GM23248 (cell line): Measurements from ENCODE around the gene BAHCC1. TPM values are rescaled to one million over a fixed set of nuclear protein-coding genes. Genes with fewer than 3 reads are reported as not detected.
A peak's percentile ranks its signal among the peaks of the same experiment; 100 is the strongest.

ENCODE experiments used
- DNase-seq: peaks from one replicate; pipeline ENCODE4 v3.0.0-alpha.2; 2015
- H2AFZ ChIP-seq: fragments of 200-600 bp; sonication (generic); 2 replicates; pipeline ENCODE4 v1.6.1; 2016; ENCODE audit warnings: antibody characterized with exemption
- H3F3A ChIP-seq: fragments of 200-600 bp; sonication (generic); 2 replicates; pipeline ENCODE4 v1.6.1; 2016; ENCODE audit warnings: mild to moderate bottlenecking, antibody characterized with exemption, mixed run types; ENCODE audit not compliant: insufficient read depth
- H3K27ac ChIP-seq: fragments of 200-600 bp; sonication (generic); 2 replicates; pipeline ENCODE4 v1.5.1; 2016; ENCODE audit warnings: mild to moderate bottlenecking
- H3K27me3 ChIP-seq: fragments of 200-600 bp; sonication (generic); replicated peaks from 2 replicates; pipeline ENCODE4 v1.6.1; 2016; ENCODE audit warnings: mild to moderate bottlenecking; ENCODE audit not compliant: insufficient read depth
- H3K36me3 ChIP-seq: fragments of 200-600 bp; sonication (generic); 2 replicates; pipeline ENCODE4 v1.6.1; 2016; ENCODE audit warnings: low read depth, mild to moderate bottlenecking
- H3K4me1 ChIP-seq: fragments of 200-600 bp; sonication (generic); 2 replicates; pipeline ENCODE4 v1.6.1; 2016; ENCODE audit warnings: mild to moderate bottlenecking; ENCODE audit not compliant: insufficient read depth
- H3K4me2 ChIP-seq: fragments of 200-600 bp; sonication (generic); one replicate; pipeline ENCODE4 v1.6.1; 2016; ENCODE audit warnings: mild to moderate bottlenecking; ENCODE audit not compliant: unreplicated experiment
- H3K4me3 ChIP-seq: fragments of 200-600 bp; sonication (generic); 2 replicates; pipeline ENCODE4 v1.5.1; 2016; ENCODE audit warnings: mild to moderate bottlenecking
- H3K79me2 ChIP-seq: fragments of 200-600 bp; sonication (generic); 2 replicates; pipeline ENCODE4 v1.6.1; 2016; ENCODE audit warnings: mild to moderate bottlenecking; ENCODE audit not compliant: insufficient read depth
- H3K9ac ChIP-seq: fragments of 200-600 bp; sonication (generic); 2 replicates; pipeline ENCODE4 v1.6.1; 2016; ENCODE audit warnings: mild to moderate bottlenecking
- H3K9me2 ChIP-seq: fragments of 200-600 bp; sonication (generic); 2 replicates; pipeline ENCODE4 v1.6.1; 2016; ENCODE audit warnings: mixed run types, mild to moderate bottlenecking, moderate library complexity; ENCODE audit not compliant: insufficient read depth
- H3K9me3 ChIP-seq: fragments of 200-600 bp; sonication (generic); one replicate; pipeline ENCODE4 v1.6.1; 2017; ENCODE audit warnings: low read depth
- H4K20me1 ChIP-seq: fragments of 200-600 bp; sonication (generic); 2 replicates; pipeline ENCODE4 v1.6.0; 2016; ENCODE audit not compliant: insufficient read depth
- EZH2 ChIP-seq: fragments of 200-600 bp; sonication (generic); IDR thresholded peaks from 2 replicates; pipeline ENCODE4 v1.6.1; 2018; ENCODE audit warnings: antibody characterized with exemption, mild to moderate bottlenecking; ENCODE audit not compliant: insufficient read depth, poor library complexity, severe bottlenecking
- EZH2phosphoT487 ChIP-seq: fragments of 200-600 bp; sonication (generic); IDR thresholded peaks from 2 replicates; pipeline ENCODE4 v1.6.1; 2018; ENCODE audit warnings: antibody characterized with exemption, moderate library complexity, mild to moderate bottlenecking, low read depth; ENCODE audit not compliant: insufficient read depth
- WGBS, 2 experiments: methylation state at CpG; one replicate each; pipeline ENCODE4 v1.1.6; 2015 to 2017; ENCODE audit warnings: low lambda C conversion rate in 2 of 2, low coverage in 1 of 2; ENCODE audit errors: missing lambda C conversion rate in 2 of 2; 5-methylcytosine and 5-hydroxymethylcytosine counted together
- in situ Hi-C: fragments of 300-500 bp; cut with MboI; formaldehyde crosslinking; loops from 2 replicates; pipeline ENCODE4 v1.15.0; 2020
- polyA plus RNA-seq: library from polyadenylated mRNA; unstranded; fragments of >200 nt; fragmentation: Nextera tagmentation; extraction: Ambion mirVana; gene quantifications from 2 replicates; pipeline ENCODE4 v1.2.1, GENCODE V29; 2016
- total RNA-seq: library from RNA; depleted of rRNA; stranded (reverse); fragments of >200 nt; shearing (Covaris generic); gene quantifications from 2 replicates; pipeline ENCODE4 v1.2.3, GENCODE V29; 2014

The BAHCC1 gene
- total and polyA plus RNA-seq, 2 experiments from 2014 or later: 1.3 to 3.0 TPM

- in situ Hi-C loops: no loop called here
- Histone ChIP-seq H2AFZ (no peak overlapping the region), H3K27ac (no peak overlapping the region), H3K4me1 (peaks cover 10% of the 10 kb centered on the region), H3K9me2 (no peaks in the 10 kb centered on the region), H3K36me3 (no peaks in the 10 kb centered on the region), H3K9ac (no peak overlapping the region), H3F3A (no peaks in the 10 kb centered on the region; the same call in 1 of the 2 replicates), H3K4me3 (no peak overlapping the region), H3K9me3 (no peaks in the 10 kb centered on the region), H4K20me1 (no peaks in the 10 kb centered on the region), H3K4me2 (no peak overlapping the region), H3K27me3 (no peaks in the 10 kb centered on the region), H3K79me2 (no peaks in the 10 kb centered on the region)
- 87 to 93% methylated on average over 24 of the region's 30 CpGs for WGBS, 2 experiments
- TF ChIP-seq EZH2phosphoT487: no peak
- TF ChIP-seq EZH2: no peak
- DNase-seq: no peak
These were observed 18.4 kb downstream of the BAHCC1 start for GRCh38 chr17:81413497-81414135.

- Histone ChIP-seq H3K4me3 (no peak overlapping the region), H3K27me3 (no peaks in the 10 kb centered on the region), H3K27ac (no peak overlapping the region), H4K20me1 (no peaks in the 10 kb centered on the region), H3K9me3 (no peaks in the 10 kb centered on the region), H3K9me2 (no peaks in the 10 kb centered on the region), H2AFZ (no peak overlapping the region), H3F3A (no peaks in the 10 kb centered on the region; the same call in 1 of the 2 replicates), H3K4me2 (no peak overlapping the region), H3K4me1 (peaks cover 16% of the 10 kb centered on the region), H3K9ac (no peak overlapping the region), H3K36me3 (no peaks in the 10 kb centered on the region), H3K79me2 (no peaks in the 10 kb centered on the region)
- DNase-seq: no peak
- TF ChIP-seq EZH2 (no peak), EZH2phosphoT487 (no peak)
- 93 to 94% methylated on average over 23 to 38 of the region's 41 CpGs for WGBS, 2 experiments
- in situ Hi-C loops: no loop called here
These were observed 19.7 kb downstream of the BAHCC1 start for GRCh38 chr17:81414756-81415516.

GRCh38 chr17:81415681-81416080 is 20.4 kb downstream of the BAHCC1 start:
- H3K4me1 ChIP-seq: peaks cover 24% of the 10 kb centered on the region
- H3F3A ChIP-seq: no peaks in the 10 kb centered on the region; the same call in 1 of the 2 replicates
- H4K20me1 ChIP-seq: no peaks in the 10 kb centered on the region
- 97 to 98% methylated on average over 15 of the region's 15 CpGs for WGBS, 2 experiments
- H3K36me3 ChIP-seq: no peaks in the 10 kb centered on the region
- H3K27me3 ChIP-seq: no peaks in the 10 kb centered on the region
- H3K9me2 ChIP-seq: no peaks in the 10 kb centered on the region
- no peak overlapping the region for H3K4me2 ChIP-seq
- in situ Hi-C loops: no loop called here
- H3K9ac ChIP-seq: no peak overlapping the region
- no peaks in the 10 kb centered on the region for H3K9me3 ChIP-seq
- no peak overlapping the region for H3K4me3 ChIP-seq
- H3K79me2 ChIP-seq: no peaks in the 10 kb centered on the region
- no peak overlapping the region for H3K27ac ChIP-seq
- TF ChIP-seq EZH2phosphoT487 (no peak), EZH2 (no peak)
- no peak for DNase-seq
- no peak overlapping the region for H2AFZ ChIP-seq

- no peaks in the 10 kb centered on the region; the same call in 1 of the 2 replicates for H3F3A ChIP-seq
- H3K27me3 ChIP-seq: no peaks in the 10 kb centered on the region
- H3K9me3 ChIP-seq: no peaks in the 10 kb centered on the region
- no peaks in the 10 kb centered on the region for H3K9me2 ChIP-seq
- WGBS, 2 experiments: 66 to 71% methylated on average over 10 of the region's 10 CpGs
- H3K4me3 ChIP-seq: no peak overlapping the region
- in situ Hi-C loops: no loop called here
- H3K9ac ChIP-seq: no peak overlapping the region
- H2AFZ ChIP-seq: no peak overlapping the region
- H3K27ac ChIP-seq: 0 out of 2 replicates have a peak overlapping the region, but pooled peaks have one; percentile 86
- H3K4me1 ChIP-seq: peaks cover 33% of the 10 kb centered on the region
- TF ChIP-seq EZH2: no peak
- TF ChIP-seq EZH2phosphoT487: no peak
- H3K36me3 ChIP-seq: no peaks in the 10 kb centered on the region
- no peaks in the 10 kb centered on the region for H4K20me1 ChIP-seq
- no peaks in the 10 kb centered on the region for H3K79me2 ChIP-seq
- DNase-seq: no peak
- no peak overlapping the region for H3K4me2 ChIP-seq
These were observed 21.4 kb downstream of the BAHCC1 start for GRCh38 chr17:81416612-81417011.
